Natural killer cell (primary cell): ENCODE measurements around the gene MAB21L4. TPM values are rescaled to one million over a fixed set of nuclear protein-coding genes. Genes with fewer than 3 reads are reported as not detected.

Experiments used
- ATAC-seq, 3 donors: fragments of 150-1000 bp in 2 of 3; fragments of 200-7000 bp in 1 of 3; cut with Tn5 transposase; 1 replicate in 1 of 3; 2 replicates in 2 of 3; pipeline ENCODE4 v1.10.0; 2021; ENCODE audit warnings: mild to moderate bottlenecking in 2 of 3, moderate library complexity in 2 of 3
- DNase-seq, 2 donors: peaks; one replicate each; pipeline versions ENCODE4 v3.0.0 to v3.0.0-alpha.2; 2013 to 2021; ENCODE audit warnings: mixed read lengths in 1 of 2
- H3K27ac ChIP-seq: one replicate; pipeline ENCODE4 v1.5.1; 2013; ENCODE audit warnings: mild to moderate bottlenecking, low read length
- H3K27me3 ChIP-seq: one replicate; pipeline ENCODE4 v1.6.1; 2013; ENCODE audit warnings: low read length; ENCODE audit not compliant: control insufficient read depth, insufficient read depth
- H3K36me3 ChIP-seq: one replicate; pipeline ENCODE4 v1.6.1; 2013; ENCODE audit warnings: low read length; ENCODE audit not compliant: control insufficient read depth, insufficient read depth
- H3K4me1 ChIP-seq: one replicate; pipeline ENCODE4 v1.6.1; 2013; ENCODE audit warnings: low read length; ENCODE audit not compliant: control insufficient read depth, insufficient read depth
- H3K4me3 ChIP-seq: one replicate; pipeline ENCODE4 v1.5.1; 2013; ENCODE audit warnings: low read length
- H3K9me3 ChIP-seq: one replicate; pipeline ENCODE4 v1.6.1; 2013; ENCODE audit warnings: low read length; ENCODE audit not compliant: control insufficient read depth, insufficient read depth
- H3K27ac Mint-ChIP-seq, 2 donors: one replicate each; pipeline ENCODE4 v1.8.0; 2022; ENCODE audit warnings: mild to moderate bottlenecking in 2 of 2, mixed read lengths in 2 of 2, moderate library complexity in 1 of 2
- H3K27me3 Mint-ChIP-seq, 2 donors: one replicate each; pipeline ENCODE4 v1.8.0; 2022; ENCODE audit warnings: low read depth in 2 of 2, mixed read lengths in 2 of 2
- H3K36me3 Mint-ChIP-seq: one replicate; pipeline ENCODE4 v1.8.0; 2022; ENCODE audit warnings: mixed read lengths
- H3K4me1 Mint-ChIP-seq, 2 donors: one replicate each; pipeline ENCODE4 v1.8.0; 2022; ENCODE audit warnings: mixed read lengths in 2 of 2
- H3K4me3 Mint-ChIP-seq: one replicate; pipeline ENCODE4 v1.8.0; 2022; ENCODE audit warnings: mild to moderate bottlenecking, moderate library complexity, mixed read lengths
- H3K9me3 Mint-ChIP-seq, 2 donors: one replicate each; pipeline ENCODE4 v1.8.0; 2022; ENCODE audit warnings: mixed read lengths in 2 of 2
- CTCF ChIP-seq: fragments of 200-600 bp; IDR thresholded peaks from one replicate; pipeline ENCODE4 v1.8.0; 2022; ENCODE audit warnings: antibody characterized with exemption
- WGBS: methylation state at CpG from one replicate; pipeline ENCODE4 v1.1.7; 2013; ENCODE audit warnings: missing lambda C conversion rate; ENCODE audit not compliant: insufficient coverage; 5-methylcytosine and 5-hydroxymethylcytosine counted together
- intact Hi-C: fragments of 100-400 bp; cut with micrococcal nuclease; formaldehyde crosslinking; loops from one replicate; pipeline ENCODE4 v1.14.2; 2022
- total RNA-seq, 4 donors: library from RNA; stranded (reverse); fragments of 120-200 nt in 1 of 4; gene quantifications; one replicate each; pipeline versions ENCODE4 v1.2.3 to v1.2.4, GENCODE V29; 2013 to 2022

Gene MAB21L4
- total RNA-seq, 3 donors from 2014 or later (not counting 1 experiment from before 2014, with no cell fraction given), result not detected

- Histone ChIP-seq H3K27ac (no peak overlapping the region), H3K4me1 (peaks cover 7% of the 10 kb centered on the region), H3K9me3 (no peaks in the 10 kb centered on the region), H3K4me3 (no peak overlapping the region), H3K27me3 (no peaks in the 10 kb centered on the region), H3K36me3 (no peaks in the 10 kb centered on the region)
- intact Hi-C loops, result no loop called here
- Mint-ChIP-seq H3K4me1 (no peaks in the 10 kb centered on the region), H3K4me3 (no peak overlapping the region), H3K9me3 (no peaks in the 10 kb centered on the region), H3K27ac (no peak overlapping the region), H3K36me3 (no peaks in the 10 kb centered on the region), H3K27me3 (no peaks in the 10 kb centered on the region)
- ATAC-seq (no peak), DNase-seq (no peak)
- no peak for TF ChIP-seq CTCF
- 87% methylated on average over 9 of the region's 9 CpGs for WGBS
Observed at GRCh38 chr2:240892356-240892755, 3.6 kb downstream of the MAB21L4 start.

- H3K27me3 ChIP-seq, result no peaks in the 10 kb centered on the region
- no peaks in the 10 kb centered on the region for H3K36me3 ChIP-seq
- intact Hi-C loops, result no loop called here
- Mint-ChIP-seq H3K9me3 (no peaks in the 10 kb centered on the region), H3K36me3 (no peaks in the 10 kb centered on the region), H3K4me1 (no peaks in the 10 kb centered on the region), H3K27ac (no peak overlapping the region), H3K4me3 (no peak overlapping the region), H3K27me3 (no peaks in the 10 kb centered on the region)
- peaks cover 7% of the 10 kb centered on the region for H3K4me1 ChIP-seq
- DNase-seq (no peak), ATAC-seq (no peak)
- H3K27ac ChIP-seq, result no peak overlapping the region
- H3K4me3 ChIP-seq, result no peak overlapping the region
- no peaks in the 10 kb centered on the region for H3K9me3 ChIP-seq
- 81% methylated on average over 20 of the region's 20 CpGs for WGBS
- no peak for TF ChIP-seq CTCF
Observed at GRCh38 chr2:240891492-240892340, 4.2 kb downstream of the MAB21L4 start.

- no peak overlapping the region for H3K4me3 ChIP-seq
- Mint-ChIP-seq H3K4me3 (no peak overlapping the region), H3K27ac (no peak overlapping the region), H3K27me3 (no peaks in the 10 kb centered on the region), H3K4me1 (no peaks in the 10 kb centered on the region), H3K9me3 (no peaks in the 10 kb centered on the region), H3K36me3 (no peaks in the 10 kb centered on the region)
- intact Hi-C loops, result no loop called here
- WGBS, result 78% methylated on average over 14 of the region's 14 CpGs
- no peak overlapping the region for H3K27ac ChIP-seq
- no peak for TF ChIP-seq CTCF
- H3K27me3 ChIP-seq, result no peaks in the 10 kb centered on the region
- no peak for ATAC-seq
- H3K36me3 ChIP-seq, result no peaks in the 10 kb centered on the region
- no peak for DNase-seq
- peaks cover 7% of the 10 kb centered on the region for H3K4me1 ChIP-seq
- H3K9me3 ChIP-seq, result no peaks in the 10 kb centered on the region
Observed at GRCh38 chr2:240890691-240891090, 5.3 kb downstream of the MAB21L4 start.
